Lung (tissue), 12 donors: ENCODE measurements around the gene SPTB. TPM values are rescaled to one million over a fixed set of nuclear protein-coding genes. Genes with fewer than 3 reads are reported as not detected.

ENCODE experiments used
- ATAC-seq: fragments of 200-7000 bp; cut with Tn5 transposase; one replicate; pipeline ENCODE4 v1.9.1; 2020; ENCODE audit warnings: moderate number of reproducible peaks; ENCODE audit not compliant: insufficient read depth, low FRiP score
- DNase-seq, 3 donors: peaks; one replicate each; pipeline ENCODE4 v3.0.0-alpha.2; 2013 to 2017
- H3K27ac ChIP-seq, 2 donors: one replicate each; pipeline ENCODE4 v1.5.1; 2013; ENCODE audit warnings: mild to moderate bottlenecking in 2 of 2, moderate library complexity in 2 of 2, control low read depth in 1 of 2, inconsistent platforms in 1 of 2, low read depth in 1 of 2, low read length in 1 of 2
- H3K27me3 ChIP-seq, 3 donors: one replicate each; pipeline ENCODE4 v1.5.1; 2013; ENCODE audit warnings: low read length in 2 of 3; ENCODE audit not compliant: control insufficient read depth in 3 of 3, insufficient read depth in 3 of 3
- H3K36me3 ChIP-seq, 4 donors: one replicate each; pipeline ENCODE4 v1.5.1; 2013; ENCODE audit warnings: low read length in 4 of 4, mild to moderate bottlenecking in 1 of 4, moderate library complexity in 1 of 4; ENCODE audit not compliant: control insufficient read depth in 4 of 4, insufficient read depth in 4 of 4
- H3K4me1 ChIP-seq, 5 donors: one replicate each; pipeline ENCODE4 v1.5.1; 2013; ENCODE audit warnings: low read length in 5 of 5, mild to moderate bottlenecking in 2 of 5, moderate library complexity in 1 of 5; ENCODE audit not compliant: control insufficient read depth in 5 of 5, insufficient read depth in 5 of 5
- H3K4me3 ChIP-seq: one replicate; pipeline ENCODE4 v1.5.1; 2013; ENCODE audit warnings: mild to moderate bottlenecking, control low read depth, moderate library complexity
- H3K9ac ChIP-seq, 2 donors: one replicate each; pipeline ENCODE4 v1.5.1; 2013; ENCODE audit warnings: low read length in 2 of 2, control low read depth in 1 of 2; ENCODE audit not compliant: insufficient read depth in 1 of 2
- H3K9me3 ChIP-seq, 4 donors: one replicate each; pipeline ENCODE4 v1.5.1; 2013; ENCODE audit warnings: low read length in 3 of 4, mild to moderate bottlenecking in 1 of 4, moderate library complexity in 1 of 4; ENCODE audit not compliant: control insufficient read depth in 4 of 4, insufficient read depth in 3 of 4
- WGBS, 2 donors: extraction: QIAGEN DNeasy Blood & Tissue Kit; methylation state at CpG; one replicate each; pipeline ENCODE4 v1.1.7; 2013; 5-methylcytosine and 5-hydroxymethylcytosine counted together
- polyA plus RNA-seq, 2 donors: library from polyadenylated mRNA; stranded (reverse); fragments of 200-250 nt; gene quantifications; one replicate each; pipeline ENCODE4 v1.2.1, GENCODE V29; 2013
- total RNA-seq, 2 donors: library from RNA; depleted of rRNA in 1 of 2; stranded (reverse); fragments of >200 nt in 1 of 2; gene quantifications; one replicate each; pipeline ENCODE4 v1.2.1, GENCODE V29; 2014 to 2021
- TF ChIP-seq, protein P1 (sequence below): IDR thresholded peaks from 2 replicates; pipeline ENCODE4 v1.5.1; 2012; ENCODE audit warnings: mild to moderate bottlenecking; ENCODE audit errors: control extremely low read depth, extremely low read depth
- donor health status: control.
- donor health status: control.
- donor health status: Bipolar disorder and iron deficiency.
- donor health status: healthy.
- donor health status: DM: yes; HTN: yes; CAD: no.

SPTB gene
- total and polyA plus RNA-seq, 4 donors: 1.2 to 11.5 (median 2.1) TPM

DNA sequence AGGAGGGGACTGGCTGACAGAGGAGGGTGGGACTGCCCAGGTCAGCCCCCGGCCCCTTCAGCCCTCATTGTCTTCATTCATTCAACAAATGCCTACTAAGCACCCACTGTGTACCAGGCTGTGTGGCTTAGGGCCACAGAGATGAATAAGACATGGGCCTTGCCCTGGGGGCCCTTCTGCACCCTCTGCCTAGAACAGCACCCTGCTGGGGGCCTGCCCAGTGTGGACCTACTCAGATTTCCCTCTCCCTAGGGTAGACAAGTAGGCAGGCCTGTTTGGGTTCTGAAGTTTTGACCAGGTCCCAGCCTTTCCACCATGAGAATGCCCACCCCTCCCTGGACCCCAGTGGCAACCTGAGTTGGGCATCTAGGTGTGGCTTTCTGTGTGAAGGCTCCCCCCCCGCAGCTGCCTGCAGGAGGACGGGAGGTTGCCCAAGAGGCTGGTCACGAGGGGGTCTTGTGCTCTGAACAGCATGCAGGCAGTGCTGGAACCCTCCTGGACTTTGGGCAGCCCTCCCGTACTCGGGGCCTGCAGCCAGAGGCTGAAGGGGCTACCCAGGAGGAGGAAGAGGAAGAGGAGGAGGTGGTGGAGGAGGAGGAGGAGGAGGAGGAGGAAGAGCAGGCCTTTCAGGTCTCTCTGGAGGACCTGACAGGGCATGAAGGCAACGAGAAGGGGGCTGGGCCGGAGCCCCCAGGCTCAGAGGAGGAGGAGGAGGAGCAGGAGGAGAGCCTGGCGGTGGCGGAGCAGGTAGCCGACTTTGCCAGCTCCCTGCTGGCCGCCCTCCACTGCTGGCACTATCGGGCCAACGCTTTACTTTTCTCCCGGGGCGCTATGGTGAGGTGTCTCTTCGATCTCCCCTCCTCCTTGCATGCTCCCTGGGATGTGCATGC is 142.1 kb downstream of the SPTB start:
- Histone ChIP-seq H3K27ac (no peak overlapping the region), H3K36me3 (peaks cover 0 to 41% (median 23%) of the 10 kb centered on the region in 4 donors), H3K4me3 (no peak overlapping the region), H3K9ac (no peak overlapping the region), H3K4me1 (no peaks in the 10 kb centered on the region), H3K9me3 (no peaks in the 10 kb centered on the region), H3K27me3 (no peaks in the 10 kb centered on the region)
- ATAC-seq (no peak), DNase-seq (no peak)
- WGBS, 2 donors: 88 to 92% methylated on average over 17 of the region's 17 CpGs
- TF ChIP-seq, protein P1, sequence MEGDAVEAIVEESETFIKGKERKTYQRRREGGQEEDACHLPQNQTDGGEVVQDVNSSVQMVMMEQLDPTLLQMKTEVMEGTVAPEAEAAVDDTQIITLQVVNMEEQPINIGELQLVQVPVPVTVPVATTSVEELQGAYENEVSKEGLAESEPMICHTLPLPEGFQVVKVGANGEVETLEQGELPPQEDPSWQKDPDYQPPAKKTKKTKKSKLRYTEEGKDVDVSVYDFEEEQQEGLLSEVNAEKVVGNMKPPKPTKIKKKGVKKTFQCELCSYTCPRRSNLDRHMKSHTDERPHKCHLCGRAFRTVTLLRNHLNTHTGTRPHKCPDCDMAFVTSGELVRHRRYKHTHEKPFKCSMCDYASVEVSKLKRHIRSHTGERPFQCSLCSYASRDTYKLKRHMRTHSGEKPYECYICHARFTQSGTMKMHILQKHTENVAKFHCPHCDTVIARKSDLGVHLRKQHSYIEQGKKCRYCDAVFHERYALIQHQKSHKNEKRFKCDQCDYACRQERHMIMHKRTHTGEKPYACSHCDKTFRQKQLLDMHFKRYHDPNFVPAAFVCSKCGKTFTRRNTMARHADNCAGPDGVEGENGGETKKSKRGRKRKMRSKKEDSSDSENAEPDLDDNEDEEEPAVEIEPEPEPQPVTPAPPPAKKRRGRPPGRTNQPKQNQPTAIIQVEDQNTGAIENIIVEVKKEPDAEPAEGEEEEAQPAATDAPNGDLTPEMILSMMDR: no peak

DNA sequence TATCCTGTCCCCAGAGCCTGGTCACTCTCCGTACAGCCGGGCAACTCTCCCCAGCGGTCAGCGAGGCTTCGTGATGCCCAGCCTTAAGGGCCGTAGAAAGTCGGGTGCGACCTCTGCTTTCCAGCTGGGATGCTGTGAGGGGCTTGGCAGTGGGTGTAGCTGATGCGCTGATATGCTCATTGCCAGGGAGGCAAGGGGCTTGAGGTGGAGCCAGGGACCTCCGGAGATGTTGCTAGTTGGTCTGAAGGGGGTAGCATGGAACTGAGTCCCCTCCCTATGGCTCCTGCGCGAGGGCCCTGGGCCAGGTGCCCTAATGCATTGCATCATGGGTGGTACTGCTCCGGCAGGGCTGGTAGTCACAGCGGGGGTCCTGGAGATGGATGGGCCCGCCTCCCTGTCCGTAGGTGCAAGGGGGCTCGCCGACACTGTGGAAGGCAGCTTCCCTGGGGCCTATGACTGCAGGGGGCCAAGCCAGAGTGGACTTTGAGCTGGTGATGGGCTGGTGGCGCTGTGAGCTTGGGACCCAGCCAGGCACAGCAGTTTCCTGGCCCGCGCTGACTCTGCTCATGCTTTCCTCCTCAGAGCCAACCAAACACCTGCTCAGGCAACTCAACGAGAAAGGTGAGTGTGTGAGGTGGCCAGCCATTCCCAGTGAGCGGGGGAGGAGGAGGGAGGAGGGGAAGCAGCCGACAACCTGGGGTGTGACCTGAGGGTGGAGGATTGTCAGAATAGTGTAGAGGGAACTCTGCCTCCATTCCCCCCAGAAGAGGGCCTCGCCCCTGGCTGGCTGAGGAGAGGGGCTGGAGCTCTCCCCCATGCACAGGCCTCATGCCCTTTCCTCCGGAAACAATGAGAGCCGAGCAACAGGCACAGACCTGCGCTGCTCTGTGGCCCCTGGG is 143.2 kb downstream of the SPTB start:
- Histone ChIP-seq H3K9me3 (no peaks in the 10 kb centered on the region), H3K27me3 (no peaks in the 10 kb centered on the region), H3K27ac (no peak overlapping the region), H3K4me1 (no peaks in the 10 kb centered on the region), H3K4me3 (no peak overlapping the region), H3K36me3 (peaks cover 2 to 34% (median 20%) of the 10 kb centered on the region in 4 donors), H3K9ac (no peak overlapping the region)
- ATAC-seq (no peak), DNase-seq (peak in 1 of 3 donors; percentile 47)
- TF ChIP-seq, protein P1: no peak
- WGBS, 2 donors: 89 to 90% methylated on average over 28 of the region's 28 CpGs

DNA sequence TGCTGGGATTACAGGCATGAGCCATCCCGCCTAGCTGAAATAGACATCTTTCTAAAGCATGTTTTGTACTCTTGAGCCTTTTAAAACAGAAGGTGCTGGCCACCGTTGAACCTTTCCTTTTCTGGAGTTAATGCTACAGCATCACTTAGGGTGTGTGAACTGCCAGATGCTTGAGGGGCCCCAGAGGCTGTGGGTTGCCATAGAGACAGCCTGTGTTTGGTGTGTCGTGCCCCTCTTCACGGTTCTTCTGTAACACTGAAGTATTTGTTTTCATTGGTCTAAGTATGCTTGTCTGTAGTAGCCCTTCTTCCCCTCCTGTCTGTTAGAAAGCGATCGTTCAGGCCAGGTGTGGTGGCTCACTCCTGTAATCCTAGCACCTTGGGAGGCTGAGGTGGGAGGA is 144.7 kb downstream of the SPTB start:
- H3K9me3 ChIP-seq: peaks cover 0 to 3% (median 0%) of the 10 kb centered on the region in 4 donors
- no peak overlapping the region for H3K27ac ChIP-seq
- H3K27me3 ChIP-seq: no peaks in the 10 kb centered on the region
- WGBS, 2 donors: 67 to 76% methylated on average over 6 of the region's 6 CpGs
- DNase-seq (peak; percentile 32 to 48 (median 40)), ATAC-seq (no peak)
- no peak overlapping the region for H3K4me3 ChIP-seq
- TF ChIP-seq, protein P1: no peak
- H3K9ac ChIP-seq: no peak overlapping the region
- H3K36me3 ChIP-seq: peaks cover 2 to 33% (median 20%) of the 10 kb centered on the region in 4 donors
- no peaks in the 10 kb centered on the region for H3K4me1 ChIP-seq
